HG03520 (cell line): ENCODE data around the gene GPT2.

ENCODE experiments used
- ATAC-seq: cut with Tn5 transposase; IDR thresholded peaks from one replicate; pipeline ENCODE4 v1.9.1; 2021; ENCODE audit warnings: mild to moderate bottlenecking, moderate library complexity; ENCODE audit not compliant: unreplicated experiment

The GPT2 gene

DNA sequence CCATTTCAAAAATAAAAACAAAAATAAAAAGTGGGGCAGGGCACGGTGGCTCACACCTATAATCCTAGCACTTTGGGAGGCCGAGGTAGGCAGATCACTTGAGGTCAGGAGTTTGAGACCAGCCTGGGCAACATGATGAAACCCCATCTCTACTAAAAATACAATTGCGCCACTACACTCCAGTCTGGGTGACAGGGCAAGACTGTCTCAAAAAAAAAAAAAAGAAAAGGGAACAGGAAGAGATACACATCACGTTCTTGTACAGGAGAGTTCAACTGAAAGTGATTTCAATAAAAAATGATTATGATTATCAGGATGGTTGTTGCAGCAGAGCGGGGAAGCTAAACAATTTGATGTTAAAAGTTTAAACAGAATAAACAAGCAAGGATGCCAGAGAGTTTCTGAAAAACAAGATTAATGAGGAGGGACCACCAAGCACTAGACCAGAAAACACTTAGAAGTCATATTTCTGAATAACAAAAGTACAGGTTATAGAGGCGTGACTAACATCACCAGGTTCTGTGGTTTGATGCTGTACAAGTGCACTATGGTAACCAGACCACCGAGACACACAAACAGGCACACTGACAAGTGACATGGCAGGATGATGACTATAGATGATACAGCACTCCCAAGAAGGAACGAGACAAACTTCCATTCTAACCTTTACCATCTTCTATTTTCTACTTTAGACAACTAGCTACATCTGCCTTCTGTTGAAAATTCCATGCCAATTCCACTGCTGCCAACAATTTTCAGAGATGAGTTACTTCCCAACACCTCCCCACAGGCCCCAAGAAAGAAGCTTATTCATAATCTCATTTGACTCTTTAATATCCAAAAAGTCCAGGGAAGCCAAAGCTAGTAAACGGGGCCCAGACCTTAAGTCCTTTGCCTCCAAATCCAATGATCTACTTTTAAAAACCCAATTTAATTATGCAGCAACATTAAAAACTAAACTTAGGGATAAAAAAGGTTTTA is 77.5 kb downstream of the GPT2 start:
- ATAC-seq: no peak

DNA sequence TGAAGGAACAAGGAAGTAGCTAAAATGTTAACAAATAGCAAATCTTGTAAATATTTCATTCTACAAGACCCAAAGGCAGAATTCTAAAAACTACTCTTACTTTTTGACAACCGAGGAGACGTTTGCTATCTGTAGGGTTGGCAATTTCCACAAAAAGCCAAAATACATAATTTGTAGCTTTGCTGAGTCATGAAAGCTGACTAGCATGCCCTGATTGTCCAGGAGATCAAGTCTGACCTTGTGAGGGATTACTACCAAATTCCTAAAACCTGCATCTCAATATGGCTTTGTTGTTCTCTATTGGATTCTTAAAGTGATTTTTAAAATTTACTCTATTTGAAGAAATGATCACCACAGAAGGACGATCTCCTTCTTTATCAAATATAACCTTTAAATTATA is 78.5 kb downstream of the GPT2 start:
- no peak for ATAC-seq

DNA sequence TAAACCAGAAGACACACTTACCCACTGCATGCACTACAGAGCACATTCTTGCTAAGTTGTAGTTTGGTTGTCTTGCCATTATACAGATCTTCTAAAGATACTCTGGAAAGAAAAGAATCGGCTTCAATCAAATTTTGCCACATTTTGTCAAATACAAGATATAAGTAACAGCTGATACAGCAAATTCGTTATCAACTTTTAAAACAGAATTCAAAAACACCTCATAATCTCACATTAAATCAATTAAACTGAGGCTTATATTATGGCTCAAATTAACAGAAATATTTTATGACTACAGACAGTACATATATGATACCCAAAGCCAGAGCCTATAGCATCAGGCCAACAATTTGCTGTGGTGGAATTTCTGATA is 83.9 kb downstream of the GPT2 start:
- no peak for ATAC-seq

DNA sequence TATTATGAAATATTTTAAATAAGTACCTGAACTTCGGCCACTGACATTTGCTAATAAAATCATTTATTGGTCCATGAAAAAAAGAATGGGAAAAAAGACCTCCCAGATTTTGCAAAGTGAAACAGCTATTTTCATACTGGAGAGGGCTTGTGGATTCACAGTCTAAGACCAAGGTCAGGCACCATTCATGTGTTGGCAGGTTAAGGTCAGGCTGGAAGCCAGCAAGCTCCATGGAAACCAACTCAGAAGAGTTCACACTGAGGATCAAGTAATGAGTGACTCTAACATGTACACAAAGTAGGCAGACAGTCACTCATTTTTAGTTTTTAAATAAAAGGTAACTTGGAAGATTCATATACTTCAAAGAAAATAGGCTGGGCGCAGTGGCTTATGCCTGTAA is 85.9 kb downstream of the GPT2 start:
- ATAC-seq: no peak

DNA sequence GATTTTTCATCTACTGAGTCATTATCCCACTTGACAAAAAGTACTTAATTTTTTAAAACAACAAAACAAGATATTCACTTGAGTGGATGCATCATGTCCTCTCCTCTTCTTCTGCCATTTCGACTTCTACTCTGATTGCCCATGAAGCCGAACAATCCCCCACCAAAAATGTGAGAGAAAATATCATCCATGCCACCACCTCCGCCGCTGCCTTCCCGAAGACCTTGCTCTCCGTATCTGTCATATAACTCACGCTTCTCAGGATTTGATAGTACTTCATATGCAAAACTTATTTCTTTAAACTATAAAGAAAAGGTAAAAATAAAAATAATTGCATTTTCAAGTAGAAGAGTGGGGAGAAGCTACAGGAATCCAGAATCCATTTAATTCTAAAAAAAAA is 87.1 kb downstream of the GPT2 start:
- no peak for ATAC-seq

DNA sequence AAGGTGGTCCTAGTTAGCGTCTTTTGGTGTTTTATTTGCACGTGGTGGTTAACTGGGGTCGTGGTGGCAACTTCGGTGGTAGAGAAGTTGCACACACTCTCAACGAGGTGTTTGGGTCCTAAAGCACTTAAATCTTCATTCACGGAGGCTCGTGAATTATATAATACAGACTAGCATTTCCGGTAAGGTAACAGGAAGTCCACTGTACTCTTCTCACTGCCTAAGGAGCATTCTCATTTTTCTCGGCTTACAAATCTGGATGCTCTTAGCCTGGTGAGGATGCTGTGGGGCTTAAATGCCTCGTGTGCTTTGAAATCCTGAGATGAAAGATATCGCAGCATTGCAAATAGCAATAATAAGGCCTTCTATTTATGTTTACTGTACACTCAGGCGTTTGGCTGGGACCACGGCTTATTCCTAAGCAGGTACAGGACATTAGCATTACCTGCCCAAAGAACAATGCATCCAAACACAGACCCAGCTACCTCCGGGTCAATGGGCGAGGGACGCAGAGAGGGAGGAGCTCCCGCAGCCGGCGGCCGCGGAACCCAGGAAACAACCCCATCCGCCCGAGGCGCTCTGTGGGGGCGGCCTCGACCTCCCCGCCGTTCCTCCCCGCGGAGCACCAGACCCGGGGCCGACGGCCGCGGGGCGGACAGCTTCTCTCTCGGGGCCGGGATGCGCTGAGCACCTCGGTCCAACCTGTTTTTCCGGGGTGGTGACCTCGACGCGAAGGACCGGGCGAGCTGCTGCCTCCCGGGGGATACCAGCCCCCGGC is 88.5 kb downstream of the GPT2 start:
- peak; percentile 37 for ATAC-seq

DNA sequence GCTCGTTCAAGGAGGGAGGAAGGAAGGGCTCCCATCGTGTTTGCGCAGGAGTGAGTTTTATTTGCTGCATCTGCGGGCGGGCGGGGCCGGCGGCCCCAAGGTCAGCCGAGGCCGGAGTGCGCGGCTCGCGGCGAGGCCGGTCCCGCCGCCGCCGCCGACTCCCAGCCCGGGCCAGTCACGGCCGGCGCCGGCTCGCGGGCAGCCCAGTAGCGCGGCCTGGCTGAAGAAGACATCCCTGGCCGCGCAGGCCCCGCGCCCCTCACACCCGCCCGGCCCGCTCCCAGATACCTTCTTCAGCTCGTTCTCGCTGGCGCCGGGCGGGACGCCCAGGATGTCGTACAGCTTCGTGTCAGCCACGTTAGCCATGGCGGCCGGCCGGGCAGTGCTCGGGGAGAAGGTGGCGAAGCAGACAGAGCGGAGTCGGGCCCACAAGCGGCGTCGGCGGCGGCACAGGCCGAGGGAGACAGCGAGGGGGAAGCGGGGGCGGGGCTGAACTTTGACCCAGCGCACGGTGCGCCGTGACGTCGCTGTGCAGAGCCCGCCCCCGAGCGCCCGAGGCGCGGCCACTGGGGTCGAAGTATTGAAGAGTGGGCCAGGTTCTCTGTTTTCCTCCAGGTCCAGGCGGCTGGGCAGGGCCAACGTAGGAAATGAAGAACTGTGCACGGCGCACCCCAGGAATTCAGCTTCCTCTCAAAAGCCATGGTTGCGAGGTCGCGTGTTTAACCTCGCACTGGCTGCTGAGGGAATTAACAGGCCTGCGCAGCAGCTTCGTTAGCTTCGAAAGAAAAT is 89.2 kb downstream of the GPT2 start, which contains the start of gene DNAJA2:
TSS of gene DNAJA2 (minus strand) at position 468 of the 789 bp plus-strand sequence. CDS start at position 366, 102 bp downstream.
- ATAC-seq: peak; percentile 79

DNA sequence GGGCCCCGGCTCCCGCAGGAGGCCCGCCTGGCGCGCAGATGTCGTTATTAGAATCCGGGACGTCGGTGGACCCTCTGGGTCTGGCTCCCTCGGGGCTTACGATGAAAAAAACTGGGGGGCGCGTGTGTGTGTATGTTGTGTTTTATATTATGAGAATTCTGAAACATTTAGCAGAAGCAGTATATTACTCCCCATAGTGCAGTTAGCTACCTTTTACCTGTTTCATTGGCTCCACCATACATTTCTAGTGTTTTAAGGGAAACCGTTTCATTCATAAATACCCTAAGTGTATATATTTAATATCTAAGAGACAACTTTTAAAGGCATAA is 89.8 kb downstream of the GPT2 start:
- ATAC-seq: no peak

DNA sequence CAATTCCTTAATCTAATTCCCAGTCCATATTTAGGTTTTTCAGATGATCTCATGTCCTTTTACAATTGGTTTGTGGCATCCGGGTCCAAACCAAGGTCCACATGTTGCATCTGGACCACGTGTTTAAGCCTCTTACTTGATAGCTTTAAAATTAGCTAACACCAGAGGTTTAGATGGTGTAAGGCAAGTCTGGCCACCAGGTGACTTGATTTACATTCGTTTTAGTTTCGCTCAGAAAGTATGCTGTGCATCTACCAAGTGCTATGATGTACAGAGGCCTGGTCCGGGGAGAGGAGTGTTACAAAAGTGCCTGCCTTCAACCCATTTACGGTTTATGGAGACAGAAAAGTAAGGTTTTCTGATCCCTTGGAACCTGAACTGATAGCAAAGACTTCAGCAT is 90.2 kb downstream of the GPT2 start:
- ATAC-seq: peak; percentile 38

DNA sequence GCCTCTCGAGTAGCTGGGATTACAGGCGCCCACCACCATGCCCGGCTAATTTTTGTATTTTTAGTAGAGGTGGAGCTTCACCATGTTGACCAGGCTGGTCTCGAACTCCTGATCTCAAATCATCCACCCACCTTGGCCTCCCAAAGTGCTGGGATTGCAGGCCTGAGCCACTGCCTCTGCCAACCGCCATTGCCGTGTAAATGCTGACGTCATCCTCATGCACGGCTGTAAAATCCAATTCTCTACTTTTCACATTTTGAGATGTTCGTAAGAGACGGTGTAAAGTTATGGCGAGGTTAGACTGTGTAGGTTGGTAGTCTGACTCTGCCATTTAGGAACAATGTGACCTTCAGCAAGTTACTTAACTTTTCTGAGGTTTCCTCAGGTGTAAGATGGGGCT is 91.0 kb downstream of the GPT2 start:
- ATAC-seq: no peak

DNA sequence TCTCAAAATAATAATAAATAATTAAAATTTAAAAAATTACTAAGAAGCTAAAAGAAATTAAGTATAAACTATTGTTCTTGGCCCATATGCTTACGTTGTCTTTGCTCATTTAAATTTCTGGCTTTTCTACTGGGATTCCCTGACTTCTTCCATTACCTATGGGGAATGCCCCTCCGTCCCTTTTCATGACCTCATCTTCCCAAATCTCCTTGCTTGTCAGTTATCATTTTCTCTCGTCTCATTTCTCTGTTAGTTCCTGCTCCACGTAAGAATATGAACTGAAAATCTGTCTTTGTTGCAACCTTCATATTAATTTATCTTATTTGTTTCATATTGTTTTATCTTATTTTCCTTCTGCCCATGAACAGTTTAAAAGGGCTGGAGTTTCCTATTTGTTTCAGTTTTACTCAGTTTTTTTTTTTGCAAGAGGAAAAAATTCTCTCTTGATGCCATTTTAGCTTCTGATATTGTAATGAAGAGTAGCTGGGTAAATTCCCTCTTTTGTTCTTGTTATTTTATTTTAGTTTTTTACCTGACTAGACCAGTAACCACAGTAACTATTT is 91.8 kb downstream of the GPT2 start:
- no peak for ATAC-seq

DNA sequence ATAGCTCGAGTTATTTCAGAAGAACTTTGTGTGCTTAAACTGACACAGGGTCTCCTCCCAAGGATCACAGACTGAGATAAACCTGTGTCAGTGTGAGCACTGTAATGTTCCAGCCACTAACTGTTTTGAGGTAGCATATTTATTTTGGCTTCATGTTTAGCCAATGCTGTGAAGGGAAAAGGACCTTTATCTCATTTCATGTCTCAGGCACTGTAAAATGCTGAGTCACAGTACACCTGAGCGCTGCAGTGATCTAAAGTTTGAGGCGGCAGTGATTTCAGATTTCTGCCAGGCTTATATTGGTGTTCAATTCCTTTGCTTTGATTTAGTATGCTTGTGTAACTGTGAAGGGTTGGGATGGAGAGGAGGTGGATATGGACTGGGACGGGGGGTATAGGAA is 92.4 kb downstream of the GPT2 start:
- no peak for ATAC-seq
